Fibroblast of mammary gland (primary cell): Measurements from ENCODE around the gene DNER.

Source experiments
- DNase-seq: peaks from one replicate; pipeline ENCODE4 v3.0.0-alpha.2; 2010; ENCODE audit warnings: low read depth
- H3K4me3 ChIP-seq: 2 replicates; pipeline ENCODE4 v1.5.1; 2011; ENCODE audit warnings: low read depth, mild to moderate bottlenecking, low read length, moderate library complexity; ENCODE audit not compliant: control insufficient read depth
- CTCF ChIP-seq: conservative IDR thresholded peaks from 2 replicates; pipeline ENCODE4 v1.5.1; 2011; ENCODE audit warnings: low read depth, low read length, inconsistent platforms; ENCODE audit not compliant: control insufficient read depth, insufficient read depth

Gene DNER

GRCh38 chr2:229611360-229611759 lies 103.0 kb downstream of the DNER start:
- no peak overlapping the region for H3K4me3 ChIP-seq
- no peak for TF ChIP-seq CTCF
- no peak for DNase-seq

GRCh38 chr2:229610872-229611271 lies 103.5 kb downstream of the DNER start:
- H3K4me3 ChIP-seq = no peak overlapping the region
- no peak for TF ChIP-seq CTCF
- DNase-seq = no peak

GRCh38 chr2:229610333-229610732 lies 104.0 kb downstream of the DNER start:
- H3K4me3 ChIP-seq = no peak overlapping the region
- DNase-seq = peak; percentile 57
- TF ChIP-seq CTCF = no peak

- peak; percentile 10 for DNase-seq
- no peak for TF ChIP-seq CTCF
- H3K4me3 ChIP-seq = no peak overlapping the region
Measured at GRCh38 chr2:229601936-229602335, 112.4 kb downstream of the DNER start.

GRCh38 chr2:229601396-229601795 lies 113.0 kb downstream of the DNER start:
- peak; percentile 49 for DNase-seq
- no peak for TF ChIP-seq CTCF
- H3K4me3 ChIP-seq = no peak overlapping the region

- H3K4me3 ChIP-seq = no peak overlapping the region
Measured at GRCh38 chr2:229598227-229598626, 116.1 kb downstream of the DNER start.

More at GRCh38 chr2:229598227-229598626, 116.1 kb downstream of the DNER start:
- no peak for DNase-seq
- no peak for TF ChIP-seq CTCF
